ENCODE results near the gene NRP2. TPM values are rescaled to one million over a fixed set of nuclear protein-coding genes. Genes with fewer than 3 reads are reported as not detected.

Gene NRP2
- total RNA-seq, 1 experiment from 2014 or later: 31.0 TPM

DNA sequence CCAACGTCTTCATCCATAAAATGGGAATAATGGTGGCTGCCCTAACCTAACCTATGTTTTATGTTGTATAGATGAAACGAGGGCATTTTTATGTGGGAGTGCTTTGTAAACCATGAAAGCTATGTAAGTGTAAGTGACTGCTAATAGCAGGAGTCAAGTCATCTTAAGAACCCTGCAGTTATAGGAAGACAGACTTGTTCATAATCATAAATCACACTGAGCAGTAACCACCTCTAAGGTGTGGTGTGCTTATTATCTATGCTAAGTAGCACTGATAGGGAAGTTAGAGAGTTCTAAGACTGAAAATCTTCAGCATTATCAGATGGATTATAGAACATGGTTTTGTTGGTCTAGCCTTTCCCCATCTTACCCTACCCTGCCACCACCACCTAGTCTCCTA is 24.2 kb upstream of the NRP2 start:
- Histone ChIP-seq H3K9me2 (ENCODE audit: insufficient read depth) (no peaks in the 10 kb centered on the region), H3K4me2 (no peak overlapping the region), H3K36me3 (ENCODE audit: low read depth) (no peaks in the 10 kb centered on the region), H3K4me3 (no peak overlapping the region), H3K4me1 (replicated peaks; ENCODE audit: insufficient read depth) (no peaks in the 10 kb centered on the region), H3K27ac (no peak overlapping the region), H4K20me1 (ENCODE audit: insufficient read depth) (no peaks in the 10 kb centered on the region), H3F3A (ENCODE audit: insufficient read depth, low read depth) (no peaks in the 10 kb centered on the region), H3K79me2 (ENCODE audit: low read depth) (no peaks in the 10 kb centered on the region), H3K9me3 (ENCODE audit: insufficient read depth, low read depth) (no peaks in the 10 kb centered on the region), H2AFZ (no peak overlapping the region), H3K27me3 (ENCODE audit: insufficient read depth, low read depth) (no peaks in the 10 kb centered on the region)
- TF ChIP-seq, protein P1, sequence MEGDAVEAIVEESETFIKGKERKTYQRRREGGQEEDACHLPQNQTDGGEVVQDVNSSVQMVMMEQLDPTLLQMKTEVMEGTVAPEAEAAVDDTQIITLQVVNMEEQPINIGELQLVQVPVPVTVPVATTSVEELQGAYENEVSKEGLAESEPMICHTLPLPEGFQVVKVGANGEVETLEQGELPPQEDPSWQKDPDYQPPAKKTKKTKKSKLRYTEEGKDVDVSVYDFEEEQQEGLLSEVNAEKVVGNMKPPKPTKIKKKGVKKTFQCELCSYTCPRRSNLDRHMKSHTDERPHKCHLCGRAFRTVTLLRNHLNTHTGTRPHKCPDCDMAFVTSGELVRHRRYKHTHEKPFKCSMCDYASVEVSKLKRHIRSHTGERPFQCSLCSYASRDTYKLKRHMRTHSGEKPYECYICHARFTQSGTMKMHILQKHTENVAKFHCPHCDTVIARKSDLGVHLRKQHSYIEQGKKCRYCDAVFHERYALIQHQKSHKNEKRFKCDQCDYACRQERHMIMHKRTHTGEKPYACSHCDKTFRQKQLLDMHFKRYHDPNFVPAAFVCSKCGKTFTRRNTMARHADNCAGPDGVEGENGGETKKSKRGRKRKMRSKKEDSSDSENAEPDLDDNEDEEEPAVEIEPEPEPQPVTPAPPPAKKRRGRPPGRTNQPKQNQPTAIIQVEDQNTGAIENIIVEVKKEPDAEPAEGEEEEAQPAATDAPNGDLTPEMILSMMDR (conservative IDR thresholded peaks at IDR 0.05): no peak
- no peak for TF ChIP-seq EZH2 (IDR thresholded peaks at IDR 0.05; ENCODE audit: low read depth)
- DNase-seq: no peak
- ChIA-PET POLR2A (ENCODE audit: unreplicated experiment) (no interaction called here), CTCF (no interaction called here)
- BruUV-seq (replicated peaks): no TSS peak
- intact Hi-C loops (cut with micrococcal nuclease; ENCODE audit: unreplicated experiment): no loop called here

DNA sequence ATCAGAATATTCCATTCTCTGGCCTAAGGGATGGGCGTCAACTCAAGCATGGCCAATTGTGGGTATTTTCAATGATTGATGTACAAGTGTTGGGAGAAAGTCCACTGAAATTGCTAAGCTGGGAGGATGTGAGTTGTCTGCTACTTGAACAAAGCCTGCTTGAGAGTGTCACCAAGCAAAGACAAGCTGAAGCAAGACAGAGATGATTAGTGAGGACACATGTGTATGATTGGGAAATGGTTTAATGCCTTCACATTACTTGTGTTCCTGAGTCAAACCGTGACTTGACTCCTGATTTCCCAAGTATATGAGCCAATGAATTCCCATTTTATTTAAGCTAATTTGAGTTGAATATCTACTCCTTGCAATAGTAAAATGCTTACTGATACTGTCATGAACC is 23.7 kb upstream of the NRP2 start:
- Histone ChIP-seq H3K27ac (no peak overlapping the region), H3K79me2 (ENCODE audit: low read depth) (no peaks in the 10 kb centered on the region), H3K9me2 (ENCODE audit: insufficient read depth) (no peaks in the 10 kb centered on the region), H3K4me1 (replicated peaks; ENCODE audit: insufficient read depth) (no peaks in the 10 kb centered on the region), H3K36me3 (ENCODE audit: low read depth) (no peaks in the 10 kb centered on the region), H3K4me2 (no peak overlapping the region), H3K4me3 (no peak overlapping the region), H4K20me1 (ENCODE audit: insufficient read depth) (no peaks in the 10 kb centered on the region), H3F3A (ENCODE audit: insufficient read depth, low read depth) (no peaks in the 10 kb centered on the region), H2AFZ (no peak overlapping the region), H3K9me3 (ENCODE audit: insufficient read depth, low read depth) (no peaks in the 10 kb centered on the region), H3K27me3 (ENCODE audit: insufficient read depth, low read depth) (no peaks in the 10 kb centered on the region)
- no peak for TF ChIP-seq EZH2 (IDR thresholded peaks at IDR 0.05; ENCODE audit: low read depth)
- TF ChIP-seq, protein P1 (conservative IDR thresholded peaks at IDR 0.05): no peak
- DNase-seq: no peak
- intact Hi-C loops (cut with micrococcal nuclease; ENCODE audit: unreplicated experiment): no loop called here
- ChIA-PET CTCF (no interaction called here), POLR2A (ENCODE audit: unreplicated experiment) (no interaction called here)
- no TSS peak for BruUV-seq (replicated peaks)

DNA sequence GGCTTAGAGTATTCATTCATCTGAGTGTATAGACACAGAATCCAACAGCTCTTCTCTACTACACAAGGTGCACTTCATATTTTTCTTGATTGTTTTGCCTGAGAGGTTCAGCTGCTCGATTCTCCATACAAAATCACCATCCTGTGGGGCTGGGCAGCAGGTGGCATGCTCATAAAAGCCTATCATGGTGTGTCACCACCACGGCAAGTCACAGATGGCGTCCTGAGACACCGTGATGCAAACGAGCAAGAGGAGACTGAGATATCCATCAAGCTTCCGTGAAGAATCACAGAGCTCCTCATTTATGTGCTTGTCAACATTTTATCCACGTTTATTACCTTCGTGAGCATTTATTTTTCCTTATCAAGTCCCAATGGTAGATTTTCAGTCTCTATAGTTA is 22.4 kb upstream of the NRP2 start:
- Histone ChIP-seq H3K36me3 (ENCODE audit: low read depth) (no peaks in the 10 kb centered on the region), H3F3A (ENCODE audit: insufficient read depth, low read depth) (no peaks in the 10 kb centered on the region), H2AFZ (no peak overlapping the region), H3K4me3 (no peak overlapping the region), H3K79me2 (ENCODE audit: low read depth) (no peaks in the 10 kb centered on the region), H3K9me2 (ENCODE audit: insufficient read depth) (no peaks in the 10 kb centered on the region), H3K9me3 (ENCODE audit: insufficient read depth, low read depth) (no peaks in the 10 kb centered on the region), H3K27ac (no peak overlapping the region), H3K4me2 (no peak overlapping the region), H4K20me1 (ENCODE audit: insufficient read depth) (no peaks in the 10 kb centered on the region), H3K4me1 (replicated peaks; ENCODE audit: insufficient read depth) (no peaks in the 10 kb centered on the region), H3K27me3 (ENCODE audit: insufficient read depth, low read depth) (no peaks in the 10 kb centered on the region)
- no TSS peak for BruUV-seq (replicated peaks)
- intact Hi-C loops (cut with micrococcal nuclease; ENCODE audit: unreplicated experiment): no loop called here
- ChIA-PET POLR2A (ENCODE audit: unreplicated experiment) (no interaction called here), CTCF (no interaction called here)
- no peak for TF ChIP-seq EZH2 (IDR thresholded peaks at IDR 0.05; ENCODE audit: low read depth)
- TF ChIP-seq, protein P1 (conservative IDR thresholded peaks at IDR 0.05): no peak
- no peak for DNase-seq

All from PC-9 (cell line).